Measurements from ENCODE around the gene ACTR1B. TPM values are rescaled to one million over a fixed set of nuclear protein-coding genes. Genes with fewer than 3 reads are reported as not detected.

The ACTR1B gene
- total RNA-seq, 1 donor from 2014 or later: 39.5 TPM

- Histone ChIP-seq H3K4me1 (no peaks in the 10 kb centered on the region), H3K36me3 (no peaks in the 10 kb centered on the region), H3K27me3 (no peaks in the 10 kb centered on the region), H3K27ac (no peak overlapping the region), H3K9me3 (no peaks in the 10 kb centered on the region), H3K4me3 (no peak overlapping the region)
- TF ChIP-seq POLR2AphosphoS5 (IDR thresholded peaks at IDR 0.05; ENCODE audit: insufficient read depth in 1 of 2, low read depth in 1 of 2) (no peak), POLR2A (IDR thresholded peaks at IDR 0.05) (no peak), CTCF (IDR thresholded peaks at IDR 0.05) (no peak)
- no peak for DNase-seq (ENCODE audit: extremely low spot score in 2 of 2)
- intact Hi-C loops (cut with DNase I): loop anchor here (10.0 kb wide), 1 partner anchor 1477 kb away; the partner anchor contains the start of genes MITD1 and MRPL30
Measured at GRCh38 chr2:97708048-97708380, 44.2 kb upstream of the ACTR1B start.

- no peak overlapping the region for H3K27ac ChIP-seq
- no peak for DNase-seq (ENCODE audit: extremely low spot score in 2 of 2)
- H3K4me3 ChIP-seq: no peak overlapping the region
- no peaks in the 10 kb centered on the region for H3K9me3 ChIP-seq
- TF ChIP-seq POLR2A (IDR thresholded peaks at IDR 0.05) (no peak), POLR2AphosphoS5 (IDR thresholded peaks at IDR 0.05; ENCODE audit: insufficient read depth in 1 of 2, low read depth in 1 of 2) (no peak), CTCF (IDR thresholded peaks at IDR 0.05) (no peak)
- H3K36me3 ChIP-seq: no peaks in the 10 kb centered on the region
- no peaks in the 10 kb centered on the region for H3K27me3 ChIP-seq
- intact Hi-C loops (cut with DNase I): loop anchor here (10.0 kb wide), 1 partner anchor 1477 kb away; the partner anchor contains the start of genes MITD1 and MRPL30
- no peaks in the 10 kb centered on the region for H3K4me1 ChIP-seq
Measured at GRCh38 chr2:97707362-97708047, 43.7 kb upstream of the ACTR1B start.

- TF ChIP-seq POLR2A (IDR thresholded peaks at IDR 0.05): no peak
- TF ChIP-seq POLR2AphosphoS5 (IDR thresholded peaks at IDR 0.05; ENCODE audit: insufficient read depth in 1 of 2, low read depth in 1 of 2): no peak
- no peak for TF ChIP-seq CTCF (IDR thresholded peaks at IDR 0.05)
- intact Hi-C loops (cut with DNase I): loop anchor here (10.0 kb wide), 1 partner anchor 1478 kb away; the partner anchor contains the start of genes MITD1 and MRPL30
- H3K36me3 ChIP-seq: no peaks in the 10 kb centered on the region
Measured at GRCh38 chr2:97706708-97707345, 43.0 kb upstream of the ACTR1B start.

GRCh38 chr2:97706112-97706511, 42.3 kb upstream of the ACTR1B start:
- Histone ChIP-seq H3K4me3 (no peak overlapping the region), H3K27ac (no peak overlapping the region), H3K36me3 (no peaks in the 10 kb centered on the region), H3K9me3 (no peaks in the 10 kb centered on the region), H3K4me1 (no peaks in the 10 kb centered on the region), H3K27me3 (no peaks in the 10 kb centered on the region)
- TF ChIP-seq CTCF (IDR thresholded peaks at IDR 0.05) (no peak), POLR2AphosphoS5 (IDR thresholded peaks at IDR 0.05; ENCODE audit: insufficient read depth in 1 of 2, low read depth in 1 of 2) (no peak), POLR2A (IDR thresholded peaks at IDR 0.05) (no peak)
- intact Hi-C loops (cut with DNase I): loop anchor here (10.0 kb wide), 1 partner anchor 1479 kb away; the partner anchor contains the start of genes MITD1 and MRPL30
- DNase-seq (ENCODE audit: extremely low spot score in 2 of 2): peak in 1 of 2 donors; percentile 60

More at GRCh38 chr2:97706708-97707345, 43.0 kb upstream of the ACTR1B start:
- no peaks in the 10 kb centered on the region for H3K27me3 ChIP-seq
- no peaks in the 10 kb centered on the region for H3K4me1 ChIP-seq
- H3K27ac ChIP-seq: no peak overlapping the region
- no peak overlapping the region for H3K4me3 ChIP-seq
- peak in 1 of 2 donors; percentile 52 for DNase-seq (ENCODE audit: extremely low spot score in 2 of 2)
- H3K9me3 ChIP-seq: no peaks in the 10 kb centered on the region
